GM12875 (cell line): ENCODE data around the gene SLN.

ENCODE experiments used
- H3K4me3 ChIP-seq: one replicate; pipeline ENCODE4 v1.5.1; 2011; ENCODE audit warnings: low read depth, low read length, control low read depth
- CTCF ChIP-seq: IDR thresholded peaks from 2 replicates; pipeline ENCODE4 v1.5.1; 2011; ENCODE audit warnings: low read depth, mild to moderate bottlenecking, control low read depth, inconsistent platforms, low read length, moderate library complexity, borderline replicate concordance; ENCODE audit not compliant: insufficient read depth

SLN gene

GRCh38 chr11:107750313-107750712, 38.5 kb upstream of the SLN start:
- no peak for TF ChIP-seq CTCF
- no peak overlapping the region for H3K4me3 ChIP-seq

GRCh38 chr11:107747622-107748021, 35.8 kb upstream of the SLN start:
- no peak for TF ChIP-seq CTCF
- H3K4me3 ChIP-seq, result no peak overlapping the region

- H3K4me3 ChIP-seq, result no peak overlapping the region
- no peak for TF ChIP-seq CTCF
Measured at GRCh38 chr11:107744736-107745135, 32.9 kb upstream of the SLN start.

- H3K4me3 ChIP-seq, result no peak overlapping the region
- TF ChIP-seq CTCF, result no peak
Measured at GRCh38 chr11:107743191-107743590, 31.3 kb upstream of the SLN start.

GRCh38 chr11:107741044-107741823, 29.4 kb upstream of the SLN start:
- peak; percentile 87 for TF ChIP-seq CTCF
- no peak overlapping the region for H3K4me3 ChIP-seq

- no peak overlapping the region for H3K4me3 ChIP-seq
- no peak for TF ChIP-seq CTCF
Measured at GRCh38 chr11:107740271-107740670, 28.4 kb upstream of the SLN start.

GRCh38 chr11:107736546-107736945, 24.7 kb upstream of the SLN start:
- no peak for TF ChIP-seq CTCF
- no peak overlapping the region for H3K4me3 ChIP-seq
